Suprapubic skin (tissue), 4 donors: ENCODE measurements around the gene SERPINB10. TPM values are rescaled to one million over a fixed set of nuclear protein-coding genes. Genes with fewer than 3 reads are reported as not detected.
"Not testable (repeated sequence)": the region's sequence is repeated elsewhere in the genome, so short reads cannot be mapped to it uniquely, and the experiment has no call there.

Experiments
- DNase-seq, 2 donors: peaks; one replicate each; pipeline ENCODE4 v3.0.0-alpha.2; 2019; ENCODE audit warnings: low spot score in 2 of 2
- H3K27ac ChIP-seq: fragments of 200-600 bp; sonication (generic); one replicate; pipeline ENCODE4 v1.5.1; 2019
- H3K27me3 ChIP-seq: fragments of 200-600 bp; sonication (generic); one replicate; pipeline ENCODE4 v1.5.1; 2019
- H3K36me3 ChIP-seq: fragments of 200-600 bp; sonication (generic); one replicate; pipeline ENCODE4 v1.5.1; 2019
- H3K4me1 ChIP-seq: fragments of 200-600 bp; sonication (generic); one replicate; pipeline ENCODE4 v1.5.1; 2019
- H3K4me3 ChIP-seq: fragments of 200-600 bp; sonication (generic); one replicate; pipeline ENCODE4 v1.5.1; 2019; ENCODE audit warnings: mild to moderate bottlenecking
- H3K9me3 ChIP-seq: fragments of 200-600 bp; sonication (generic); one replicate; pipeline ENCODE4 v1.5.1; 2019
- EP300 ChIP-seq: sonication (generic); formaldehyde crosslinking; IDR thresholded peaks from one replicate; pipeline ENCODE4 v1.6.1; 2017; ENCODE audit warnings: antibody characterized with exemption
- POLR2A ChIP-seq, 2 donors: fragments of 450-650 bp; IDR thresholded peaks; one replicate each; pipeline ENCODE4 v1.6.1; 2017; ENCODE audit warnings: antibody characterized with exemption in 2 of 2, mild to moderate bottlenecking in 2 of 2, moderate library complexity in 2 of 2
- POLR2AphosphoS5 ChIP-seq, 3 donors: sonication (generic); formaldehyde crosslinking; IDR thresholded peaks; one replicate each; pipeline ENCODE4 v1.6.1; 2017; ENCODE audit warnings: antibody characterized with exemption in 3 of 3
- WGBS: methylation state at CpG from one replicate; pipeline ENCODE4 v1.1.5; 2018; 5-methylcytosine and 5-hydroxymethylcytosine counted together
- total RNA-seq, 4 donors: library from RNA; depleted of rRNA; stranded (reverse); fragments of >200 nt; gene quantifications; one replicate each; pipeline ENCODE4 v1.1.0, GENCODE V29; 2016
- TF ChIP-seq, protein P1 (sequence below), 2 donors: fragments of 200-600 bp in 1 of 2; fragments of 450-650 bp in 1 of 2; sonication (generic) in 1 of 2; IDR thresholded peaks; one replicate each; pipeline ENCODE4 v1.5.1; 2016 to 2019; ENCODE audit warnings: antibody characterized with exemption in 2 of 2, mild to moderate bottlenecking in 1 of 2, moderate library complexity in 1 of 2

Gene SERPINB10
- total RNA-seq, 4 donors from 2014 or later, result 0.21 to 1.9 (median 1.0) TPM; not detected in 1

DNA sequence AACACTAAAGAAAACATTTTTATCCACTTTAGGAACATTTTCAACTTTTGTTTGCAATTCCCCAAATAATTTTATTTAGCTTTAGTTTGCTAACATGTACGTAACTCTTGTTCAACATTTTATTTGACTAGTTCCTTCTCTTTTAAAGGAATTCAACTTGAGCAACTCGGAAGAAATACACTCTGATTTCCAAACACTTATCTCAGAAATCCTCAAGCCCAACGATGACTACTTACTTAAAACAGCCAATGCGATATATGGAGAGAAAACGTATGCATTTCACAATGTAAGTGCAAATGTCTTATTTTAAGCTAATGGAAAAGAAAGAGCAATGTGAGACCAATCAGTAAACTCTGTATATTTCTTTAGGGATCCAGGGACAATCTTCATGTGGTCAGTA, 10.1 kb downstream of the SERPINB10 start:
- H3K27ac ChIP-seq, result no peak overlapping the region
- no peaks in the 10 kb centered on the region for H3K4me1 ChIP-seq
- H3K36me3 ChIP-seq, result no peaks in the 10 kb centered on the region
- no peaks in the 10 kb centered on the region for H3K9me3 ChIP-seq
- TF ChIP-seq POLR2AphosphoS5 (IDR thresholded peaks at IDR 0.05) (no peak), EP300 (no peak), POLR2A (IDR thresholded peaks at IDR 0.05) (no peak)
- TF ChIP-seq, protein P1, sequence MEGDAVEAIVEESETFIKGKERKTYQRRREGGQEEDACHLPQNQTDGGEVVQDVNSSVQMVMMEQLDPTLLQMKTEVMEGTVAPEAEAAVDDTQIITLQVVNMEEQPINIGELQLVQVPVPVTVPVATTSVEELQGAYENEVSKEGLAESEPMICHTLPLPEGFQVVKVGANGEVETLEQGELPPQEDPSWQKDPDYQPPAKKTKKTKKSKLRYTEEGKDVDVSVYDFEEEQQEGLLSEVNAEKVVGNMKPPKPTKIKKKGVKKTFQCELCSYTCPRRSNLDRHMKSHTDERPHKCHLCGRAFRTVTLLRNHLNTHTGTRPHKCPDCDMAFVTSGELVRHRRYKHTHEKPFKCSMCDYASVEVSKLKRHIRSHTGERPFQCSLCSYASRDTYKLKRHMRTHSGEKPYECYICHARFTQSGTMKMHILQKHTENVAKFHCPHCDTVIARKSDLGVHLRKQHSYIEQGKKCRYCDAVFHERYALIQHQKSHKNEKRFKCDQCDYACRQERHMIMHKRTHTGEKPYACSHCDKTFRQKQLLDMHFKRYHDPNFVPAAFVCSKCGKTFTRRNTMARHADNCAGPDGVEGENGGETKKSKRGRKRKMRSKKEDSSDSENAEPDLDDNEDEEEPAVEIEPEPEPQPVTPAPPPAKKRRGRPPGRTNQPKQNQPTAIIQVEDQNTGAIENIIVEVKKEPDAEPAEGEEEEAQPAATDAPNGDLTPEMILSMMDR (IDR thresholded peaks at IDR 0.05), result no peak
- H3K27me3 ChIP-seq, result no peaks in the 10 kb centered on the region
- no peak for DNase-seq
- H3K4me3 ChIP-seq, result no peak overlapping the region
- 88% methylated on average over 5 of the region's 5 CpGs for WGBS

DNA sequence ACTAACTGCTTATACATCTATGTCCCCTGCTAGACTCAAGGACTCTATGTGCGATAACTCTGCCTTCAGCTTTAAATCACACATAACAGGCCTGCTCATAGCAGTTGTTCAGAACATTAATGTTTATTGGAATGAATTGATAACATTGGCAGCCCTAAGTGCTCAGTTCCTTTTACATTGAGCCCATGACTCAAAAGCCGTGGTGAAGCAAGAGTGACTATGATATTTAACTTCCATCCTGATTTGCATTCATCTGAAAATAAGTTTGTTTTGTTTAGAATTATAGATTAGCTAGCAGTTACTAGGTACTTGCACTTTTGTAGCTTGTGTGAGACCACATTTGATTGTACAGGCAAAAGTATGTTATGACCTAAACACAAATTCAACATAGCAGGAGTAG, 14.3 kb downstream of the SERPINB10 start:
- Histone ChIP-seq H3K4me1 (no peaks in the 10 kb centered on the region), H3K4me3 (no peak overlapping the region), H3K9me3 (no peaks in the 10 kb centered on the region), H3K27ac (no peak overlapping the region), H3K36me3 (no peaks in the 10 kb centered on the region), H3K27me3 (no peaks in the 10 kb centered on the region)
- 96% methylated on average over 2 of the region's 2 CpGs for WGBS
- DNase-seq, result no peak
- TF ChIP-seq POLR2A (IDR thresholded peaks at IDR 0.05) (no peak), POLR2AphosphoS5 (IDR thresholded peaks at IDR 0.05) (no peak), EP300 (no peak)
- TF ChIP-seq, protein P1 (IDR thresholded peaks at IDR 0.05), result no peak

DNA sequence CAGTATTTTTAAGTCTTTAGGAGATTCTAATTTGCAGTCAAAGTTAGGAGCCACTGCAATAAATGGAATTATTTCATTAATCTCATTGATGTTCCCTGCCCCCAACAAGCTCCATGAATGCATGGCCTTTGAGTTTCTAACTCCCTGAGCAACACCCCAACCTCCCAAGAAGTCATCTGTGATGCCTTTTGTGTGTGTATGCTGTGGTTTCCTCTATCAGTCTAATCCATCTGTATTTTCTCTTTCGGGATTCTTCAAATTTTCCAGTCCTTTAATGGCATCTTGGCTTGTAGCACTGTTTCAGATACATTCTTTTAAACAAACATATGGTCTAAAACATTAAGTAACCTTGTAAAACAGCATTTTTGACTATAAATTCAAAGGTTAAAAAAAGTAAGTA, 16.8 kb downstream of the SERPINB10 start:
- Histone ChIP-seq H3K27ac (no peak overlapping the region), H3K4me3 (no peak overlapping the region), H3K36me3 (no peaks in the 10 kb centered on the region), H3K9me3 (no peaks in the 10 kb centered on the region), H3K4me1 (no peaks in the 10 kb centered on the region), H3K27me3 (no peaks in the 10 kb centered on the region)
- TF ChIP-seq, protein P1 (IDR thresholded peaks at IDR 0.05), result no peak
- TF ChIP-seq POLR2AphosphoS5 (IDR thresholded peaks at IDR 0.05) (no peak), POLR2A (IDR thresholded peaks at IDR 0.05) (no peak), EP300 (no peak)
- 52% methylated on average over 1 of the region's 1 CpG for WGBS
- no peak for DNase-seq

DNA sequence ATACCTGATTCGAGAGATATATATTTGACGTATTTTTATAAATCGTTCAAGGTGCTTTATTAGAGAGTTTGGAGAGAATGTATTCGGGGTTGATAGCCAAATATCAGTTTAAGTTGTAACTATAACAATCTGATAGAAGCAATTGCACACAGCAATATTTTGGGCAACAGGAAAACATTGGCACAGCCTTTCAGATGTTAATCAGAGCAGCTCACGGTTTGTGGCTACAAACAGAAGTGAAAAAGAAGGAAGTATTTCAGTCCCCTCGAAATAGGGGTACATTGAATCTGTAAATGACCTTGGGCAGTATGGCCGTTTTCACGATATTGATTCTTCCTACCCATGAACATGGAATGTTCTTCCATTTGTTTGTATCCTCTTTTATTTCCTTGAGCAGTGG, 20.6 kb downstream of the SERPINB10 start:
- no peaks in the 10 kb centered on the region for H3K36me3 ChIP-seq
- H3K9me3 ChIP-seq, result no peaks in the 10 kb centered on the region
- no peak overlapping the region for H3K4me3 ChIP-seq
- no peak for DNase-seq
- TF ChIP-seq POLR2AphosphoS5 (IDR thresholded peaks at IDR 0.05), result no peak
- H3K4me1 ChIP-seq, result no peaks in the 10 kb centered on the region
- no peaks in the 10 kb centered on the region for H3K27me3 ChIP-seq
- H3K27ac ChIP-seq, result no peak overlapping the region
- 76% methylated on average over 8 of the region's 8 CpGs for WGBS

DNA sequence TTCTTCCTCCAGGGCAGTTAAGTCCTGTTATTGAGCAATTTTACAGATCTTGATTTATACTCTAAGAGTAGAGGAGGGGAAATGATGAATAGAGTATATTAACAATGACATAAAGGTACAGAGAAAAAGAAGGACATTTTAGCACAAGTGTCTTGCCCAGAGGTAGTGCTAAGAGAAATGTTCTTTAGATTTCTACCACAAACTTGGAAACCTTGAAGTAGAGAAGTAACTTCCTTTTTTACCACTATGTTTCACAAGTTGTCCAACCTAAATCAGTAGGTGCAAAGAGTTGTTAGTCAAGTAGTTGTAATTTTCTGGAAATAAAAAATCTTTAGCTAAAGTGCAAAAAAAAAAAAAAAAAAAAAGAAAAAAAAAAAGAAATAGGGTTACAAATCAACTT, 21.6 kb downstream of the SERPINB10 start:
- not testable (repeated sequence) for H3K4me1 ChIP-seq, H3K36me3 ChIP-seq, H3K4me3 ChIP-seq, H3K9me3 ChIP-seq, DNase-seq, H3K27me3 ChIP-seq, H3K27ac ChIP-seq

DNA sequence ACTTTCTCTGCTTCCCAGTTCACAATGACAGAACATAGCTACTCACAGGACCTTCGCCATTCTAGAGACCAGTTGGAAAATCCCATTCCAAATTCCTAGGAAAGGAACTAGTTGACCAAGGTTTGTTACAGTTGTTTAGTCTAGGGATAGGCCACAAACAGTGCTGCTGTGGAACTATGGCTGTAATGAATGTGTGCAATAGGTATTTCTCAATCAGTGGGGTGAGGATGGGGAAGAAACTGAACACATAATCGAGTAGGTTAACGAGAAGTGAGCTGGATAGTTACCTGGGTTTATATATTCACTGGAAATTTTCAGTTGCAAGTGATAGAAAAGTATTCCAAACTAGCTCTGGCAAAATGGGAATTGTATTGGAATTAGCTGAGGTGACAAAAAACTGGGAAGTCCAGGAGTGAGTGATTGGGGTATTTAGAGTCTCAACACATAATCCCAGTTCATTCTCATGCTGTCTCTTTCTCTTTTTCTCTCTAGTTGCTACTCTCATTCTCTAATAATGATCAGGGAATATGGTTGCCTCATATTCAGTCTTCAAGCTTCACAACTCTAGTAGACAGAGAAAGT, 23.1 kb downstream of the SERPINB10 start:
- no peak for TF ChIP-seq EP300
- no peak for TF ChIP-seq POLR2AphosphoS5 (IDR thresholded peaks at IDR 0.05)
- TF ChIP-seq POLR2A (IDR thresholded peaks at IDR 0.05), result no peak
- TF ChIP-seq, protein P1 (IDR thresholded peaks at IDR 0.05), result no peak
- 81% methylated on average over 3 of the region's 3 CpGs for WGBS
- Histone ChIP-seq H3K27me3 (no peaks in the 10 kb centered on the region), H3K4me3 (no peak overlapping the region), H3K4me1 (peaks cover 2% of the 10 kb centered on the region), H3K36me3 (no peaks in the 10 kb centered on the region), H3K9me3 (no peaks in the 10 kb centered on the region), H3K27ac (no peak overlapping the region)
- DNase-seq, result no peak
